GM18499 (cell line): Measurements from ENCODE around the gene BTBD9.
"Not testable (repeated sequence)": the region's sequence is repeated elsewhere in the genome, so short reads cannot be mapped to it uniquely, and the experiment has no call there.

Source experiments
- ATAC-seq: cut with Tn5 transposase; IDR thresholded peaks from one replicate; pipeline ENCODE4 v1.9.1; 2021; ENCODE audit warnings: moderate number of reproducible peaks; ENCODE audit not compliant: insufficient read depth, unreplicated experiment

The BTBD9 gene

GRCh38 chr6:38142178-38142902 lies 497.4 kb downstream of the BTBD9 start:
- ATAC-seq: no peak

GRCh38 chr6:38141716-38142115 lies 498.0 kb downstream of the BTBD9 start:
- ATAC-seq: no peak

- no peak for ATAC-seq
These were observed 498.6 kb downstream of the BTBD9 start for GRCh38 chr6:38141085-38141484.

GRCh38 chr6:38138374-38138773 lies 501.4 kb downstream of the BTBD9 start:
- ATAC-seq: no peak

GRCh38 chr6:38137608-38138265 lies 502.0 kb downstream of the BTBD9 start:
- ATAC-seq: no peak

DNA sequence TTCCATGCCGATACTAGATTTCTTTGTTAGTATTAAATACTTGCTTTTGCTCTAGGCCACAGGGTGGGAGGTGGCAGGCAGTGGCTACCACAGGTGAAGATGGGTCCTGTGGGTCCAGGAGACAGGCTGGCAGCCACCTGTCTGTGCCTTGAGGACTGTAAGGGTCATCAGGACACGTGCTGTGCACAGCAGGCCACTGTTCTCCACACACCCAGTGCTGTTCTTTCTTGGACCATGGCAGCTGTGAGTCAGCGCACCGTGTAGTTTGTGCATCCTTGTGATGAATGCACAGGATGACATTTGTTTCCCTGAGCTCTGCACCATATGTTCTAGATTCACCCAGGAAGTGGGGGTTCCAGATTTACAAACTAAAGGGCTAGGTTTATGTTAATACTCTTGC lies 503.2 kb downstream of the BTBD9 start:
- no peak for ATAC-seq

GRCh38 chr6:38134704-38135088 lies 505.0 kb downstream of the BTBD9 start:
- ATAC-seq: no peak

DNA sequence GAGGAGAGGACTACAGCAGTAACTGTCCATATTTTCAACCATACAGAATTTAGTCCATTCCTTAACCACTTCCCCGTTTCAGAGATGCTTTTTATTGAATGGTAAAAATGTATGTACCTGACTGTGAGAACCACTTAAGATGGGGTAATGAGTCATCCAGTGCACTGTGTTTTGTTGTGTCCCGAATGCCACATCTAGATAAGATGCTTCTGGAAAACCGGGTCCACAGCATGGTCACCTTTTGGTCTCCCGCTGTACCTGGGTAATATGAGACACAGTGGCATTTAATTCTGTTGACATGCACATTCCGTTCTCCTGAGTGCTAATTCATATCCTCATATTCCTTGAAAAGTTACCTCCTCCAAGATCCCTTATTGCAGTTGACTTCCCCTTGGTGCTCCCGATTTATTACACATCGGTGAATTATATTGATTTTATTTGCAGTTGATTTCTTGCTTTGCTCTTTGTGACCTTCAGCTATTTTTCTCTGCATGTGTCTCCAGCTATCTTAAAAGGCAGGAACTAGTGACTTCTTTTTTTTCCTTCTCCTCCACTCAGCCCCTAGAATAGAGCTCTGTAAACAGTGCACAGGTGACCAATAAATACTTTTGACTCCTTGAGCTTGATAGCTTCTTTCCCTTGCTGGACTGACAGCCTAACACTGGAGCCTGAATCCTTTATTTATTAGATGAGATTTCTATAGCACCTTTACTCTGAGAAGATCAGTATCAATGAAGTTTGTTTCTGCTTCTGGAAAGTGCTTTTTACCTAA lies 505.6 kb downstream of the BTBD9 start:
- no peak for ATAC-seq

- ATAC-seq: no peak
These were observed 508.2 kb downstream of the BTBD9 start for GRCh38 chr6:38131527-38131965.

DNA sequence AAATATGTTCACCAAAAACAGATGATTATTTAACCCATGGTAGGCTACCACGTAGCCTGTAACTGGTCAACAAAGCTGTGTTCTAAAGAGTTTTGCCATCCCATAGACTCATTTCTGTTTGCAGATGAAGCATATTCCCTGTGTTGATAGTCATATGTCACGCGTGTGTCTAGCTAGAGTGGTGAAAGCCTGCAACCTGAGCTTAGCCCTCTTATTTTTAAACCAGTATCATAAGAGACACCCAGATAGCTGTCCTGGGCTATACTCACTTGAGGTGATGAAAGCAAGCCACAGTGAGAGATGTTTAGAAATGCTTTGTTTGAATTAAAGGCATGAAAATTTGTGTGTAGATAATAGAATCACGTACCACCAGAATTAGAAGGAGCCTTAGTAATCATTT lies 512.4 kb downstream of the BTBD9 start:
- no peak for ATAC-seq

DNA sequence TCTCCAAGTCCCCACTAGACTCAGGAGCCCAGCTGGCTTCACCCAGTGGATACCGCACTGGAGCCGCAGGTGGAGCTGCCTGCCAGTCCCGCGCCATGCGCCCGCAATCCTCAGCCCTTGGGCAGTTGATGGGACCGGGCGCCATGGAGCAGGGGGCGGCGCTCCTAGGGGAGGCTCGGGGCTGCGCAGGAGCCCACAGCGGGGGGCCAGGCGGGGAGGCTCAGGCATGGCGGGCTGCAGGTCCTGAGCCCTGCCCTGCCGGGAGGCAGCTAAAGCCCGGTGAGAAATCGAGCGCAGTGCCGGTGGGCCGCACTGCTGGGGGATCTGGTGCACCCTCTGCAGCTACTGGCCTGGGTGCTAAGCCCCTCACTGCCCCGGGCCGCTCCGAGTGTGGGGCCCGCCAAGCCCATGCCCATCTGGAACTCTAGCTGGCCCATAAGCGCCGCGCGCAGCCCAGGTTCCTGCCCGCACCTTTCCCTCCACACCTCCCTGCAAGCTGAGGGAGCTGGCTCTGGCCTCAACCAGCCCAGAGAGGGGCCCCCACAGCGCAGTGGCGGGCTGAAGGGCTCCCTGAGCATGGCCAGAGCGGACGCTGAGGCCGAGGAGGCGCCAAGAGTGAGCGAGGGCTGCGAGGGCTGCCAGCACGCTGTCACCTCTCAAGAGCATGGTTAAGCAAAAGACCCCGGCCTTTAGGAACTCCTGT lies 515.4 kb downstream of the BTBD9 start:
- not testable (repeated sequence) for ATAC-seq

- ATAC-seq: no peak
These were observed 520.2 kb downstream of the BTBD9 start for GRCh38 chr6:38119516-38119915.

DNA sequence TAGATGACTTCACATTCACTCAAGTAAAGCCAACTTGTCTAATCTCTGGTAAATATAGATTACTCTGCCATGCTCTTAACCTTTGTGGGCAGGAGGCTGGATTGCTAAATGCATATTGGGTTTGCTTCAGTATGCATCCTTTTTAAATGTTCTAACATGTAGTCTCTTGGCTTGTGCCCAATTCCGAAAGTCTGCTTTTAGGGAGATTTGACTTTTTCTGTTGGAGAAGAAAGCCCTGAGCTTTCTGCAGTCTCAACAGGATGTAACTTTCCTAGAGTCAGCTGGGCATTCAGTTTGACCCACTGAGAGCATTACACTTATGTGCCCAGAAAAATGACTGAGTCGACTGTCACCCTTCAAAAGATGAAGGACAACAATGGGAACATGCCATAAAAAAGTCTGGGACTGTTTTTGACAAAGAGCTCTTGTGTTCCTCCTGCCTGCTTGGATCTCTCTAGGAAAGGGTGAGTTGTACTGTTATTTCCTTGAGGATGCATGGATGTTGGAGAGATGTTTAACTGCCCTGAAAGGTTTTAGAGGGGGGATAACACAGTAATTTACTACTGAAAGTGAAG lies 520.9 kb downstream of the BTBD9 start:
- no peak for ATAC-seq
